HFFc6 (cell line): Measurements from ENCODE around the gene KLHL6. TPM values are rescaled to one million over a fixed set of nuclear protein-coding genes. Genes with fewer than 3 reads are reported as not detected.

Source experiments
- DNase-seq: peaks from one replicate; pipeline ENCODE4 v3.0.0-alpha.2; 2018
- H3K27ac Mint-ChIP-seq: 2 replicates; pipeline ENCODE4 v1.8.0; 2020; ENCODE audit warnings: mild to moderate bottlenecking, mixed read lengths
- H3K27me3 Mint-ChIP-seq: 2 replicates; pipeline ENCODE4 v1.8.0; 2021; ENCODE audit warnings: mild to moderate bottlenecking, moderate library complexity, mixed read lengths; ENCODE audit not compliant: insufficient read depth
- H3K36me3 Mint-ChIP-seq: 2 replicates; pipeline ENCODE4 v1.8.0; 2021; ENCODE audit warnings: low read depth, mixed read lengths
- H3K4me1 Mint-ChIP-seq: 2 replicates; pipeline ENCODE4 v1.8.0; 2020; ENCODE audit warnings: low read depth, mixed read lengths
- H3K4me3 Mint-ChIP-seq: 2 replicates; pipeline ENCODE4 v1.8.0; 2020; ENCODE audit warnings: mild to moderate bottlenecking, moderate library complexity, mixed read lengths
- H3K9me3 Mint-ChIP-seq: 2 replicates; pipeline ENCODE4 v1.8.0; 2020; ENCODE audit warnings: mild to moderate bottlenecking, mixed read lengths
- CTCF ChIP-seq: fragments of 200-600 bp; sonication (generic); IDR thresholded peaks from 2 replicates; pipeline ENCODE4 v1.5.0; 2021; ENCODE audit warnings: antibody characterized with exemption, mild to moderate bottlenecking
- total RNA-seq, 6 experiments: library from RNA; stranded (reverse); fragmentation: NEBNext Ultra II Directional; extraction: Animal tissue kit (Norgen Biotek cat#: 25700); gene quantifications; 2 replicates in 1 of 6; 3 replicates in 5 of 6; pipeline ENCODE4 v1.2.3, GENCODE V29; 2021

The KLHL6 gene
- total RNA-seq, 6 experiments from 2014 or later: not detected

- no peak for TF ChIP-seq CTCF
- H3K36me3 Mint-ChIP-seq: no peaks in the 10 kb centered on the region
- no peaks in the 10 kb centered on the region for H3K4me1 Mint-ChIP-seq
- DNase-seq: no peak
- H3K4me3 Mint-ChIP-seq: no peak overlapping the region
- no peak overlapping the region for H3K27ac Mint-ChIP-seq
- H3K27me3 Mint-ChIP-seq: peaks cover 19% of the 10 kb centered on the region
- no peaks in the 10 kb centered on the region for H3K9me3 Mint-ChIP-seq
These were observed 34.9 kb upstream of the KLHL6 start for GRCh38 chr3:183590442-183590841.

GRCh38 chr3:183587336-183587735, 31.8 kb upstream of the KLHL6 start:
- DNase-seq: no peak
- TF ChIP-seq CTCF: no peak
- H3K4me3 Mint-ChIP-seq: no peak overlapping the region
- H3K4me1 Mint-ChIP-seq: peaks cover 15% of the 10 kb centered on the region
- peaks cover 26% of the 10 kb centered on the region for H3K27me3 Mint-ChIP-seq
- no peak overlapping the region for H3K27ac Mint-ChIP-seq
- no peaks in the 10 kb centered on the region for H3K36me3 Mint-ChIP-seq
- H3K9me3 Mint-ChIP-seq: no peaks in the 10 kb centered on the region

- Mint-ChIP-seq H3K27ac (no peak overlapping the region), H3K27me3 (peaks cover 24% of the 10 kb centered on the region), H3K9me3 (no peaks in the 10 kb centered on the region), H3K4me3 (no peak overlapping the region), H3K36me3 (no peaks in the 10 kb centered on the region), H3K4me1 (peaks cover 15% of the 10 kb centered on the region)
- no peak for DNase-seq
- TF ChIP-seq CTCF: no peak
These were observed 31.0 kb upstream of the KLHL6 start for GRCh38 chr3:183586477-183586876.

- no peaks in the 10 kb centered on the region for H3K9me3 Mint-ChIP-seq
These were observed 29.4 kb upstream of the KLHL6 start for GRCh38 chr3:183584914-183585280.

GRCh38 chr3:183584246-183584913, 28.9 kb upstream of the KLHL6 start:
- Mint-ChIP-seq H3K4me1 (peaks cover 23% of the 10 kb centered on the region), H3K4me3 (no peak overlapping the region), H3K9me3 (no peaks in the 10 kb centered on the region), H3K27ac (peak overlapping the region; percentile 57; the same call in 1 of the 2 replicates), H3K27me3 (peaks cover 29% of the 10 kb centered on the region), H3K36me3 (no peaks in the 10 kb centered on the region)
- peak; percentile 64 for DNase-seq
- no peak for TF ChIP-seq CTCF

More at GRCh38 chr3:183584914-183585280, 29.4 kb upstream of the KLHL6 start:
- Mint-ChIP-seq H3K4me3 (no peak overlapping the region), H3K27ac (no peak overlapping the region), H3K27me3 (peaks cover 25% of the 10 kb centered on the region), H3K36me3 (no peaks in the 10 kb centered on the region), H3K4me1 (peaks cover 23% of the 10 kb centered on the region)
- TF ChIP-seq CTCF: no peak
- DNase-seq: no peak
